Activated CD8-positive, alpha-beta T cell treated with anti-CD3 and anti-CD28 coated beads for 36 hours (primary cell): ENCODE measurements around the gene STAMBPL1. TPM values are rescaled to one million over a fixed set of nuclear protein-coding genes. Genes with fewer than 3 reads are reported as not detected.

Experiments
- ATAC-seq: fragments of 200-7000 bp; cut with Tn5 transposase; one replicate; pipeline ENCODE4 v1.10.0; 2021; ENCODE audit warnings: mild to moderate bottlenecking, moderate library complexity
- CTCF ChIA-PET: fragments of 350-600 bp; sonication (Branson Sonifier 250); formaldehyde crosslinking; loops from one replicate; lab custom pipeline; 2021; ENCODE audit warnings: antibody characterized with exemption; lab: Charles Lee
- POLR2A ChIA-PET: fragments of 350-600 bp; sonication (Branson Sonifier 250); formaldehyde crosslinking; loops from one replicate; lab custom pipeline; 2021; ENCODE audit warnings: antibody characterized with exemption; lab: Charles Lee
- DNase-seq: peaks from one replicate; pipeline ENCODE4 v3.0.0-alpha.2; 2020
- H3K27ac Mint-ChIP-seq: one replicate; pipeline ENCODE4 v1.8.0; 2021; ENCODE audit warnings: mild to moderate bottlenecking, mixed read lengths
- H3K27me3 Mint-ChIP-seq: one replicate; pipeline ENCODE4 v1.8.0; 2021; ENCODE audit warnings: mixed read lengths
- H3K36me3 Mint-ChIP-seq: one replicate; pipeline ENCODE4 v1.8.0; 2021; ENCODE audit warnings: low read depth, mixed read lengths
- H3K4me1 Mint-ChIP-seq: one replicate; pipeline ENCODE4 v1.8.0; 2021; ENCODE audit warnings: low read depth, mixed read lengths
- H3K4me3 Mint-ChIP-seq: one replicate; pipeline ENCODE4 v1.8.0; 2021; ENCODE audit warnings: mild to moderate bottlenecking, moderate library complexity, mixed read lengths
- H3K9me3 Mint-ChIP-seq: one replicate; pipeline ENCODE4 v1.8.0; 2021; ENCODE audit warnings: mixed read lengths
- CTCF ChIP-seq: fragments of 200-600 bp; IDR thresholded peaks from one replicate; pipeline ENCODE4 v1.8.0; 2022; ENCODE audit warnings: antibody characterized with exemption, mild to moderate bottlenecking
- intact Hi-C: fragments of 100-400 bp; cut with micrococcal nuclease; formaldehyde crosslinking; loops from one replicate; pipeline ENCODE4 v1.10.0; 2022
- total RNA-seq, 2 experiments: library from RNA; stranded (reverse); gene quantifications; one replicate each; pipeline ENCODE4 v1.2.3, GENCODE V29; 2021

The STAMBPL1 gene
- total RNA-seq, 2 experiments from 2014 or later, result 71.1 to 76.5 TPM

- Mint-ChIP-seq H3K36me3 (no peaks in the 10 kb centered on the region), H3K4me1 (no peaks in the 10 kb centered on the region), H3K9me3 (no peaks in the 10 kb centered on the region), H3K4me3 (no peak overlapping the region), H3K27me3 (no peaks in the 10 kb centered on the region), H3K27ac (no peak overlapping the region)
- ChIA-PET CTCF (interaction anchor here (0.8 to 1.8 kb wide), 3 partner anchors 9 to 259 kb away, joined by 3 to 4 read pairs (median 3); no protein-coding TSS in a partner anchor), POLR2A (no interaction called here)
- DNase-seq (no peak), ATAC-seq (no peak)
- no peak for TF ChIP-seq CTCF
- intact Hi-C loops, result no loop called here
Measured at GRCh38 chr10:88954458-88955083, 74.5 kb downstream of the STAMBPL1 start.

GRCh38 chr10:88957381-88957780 is 77.3 kb downstream of the STAMBPL1 start:
- intact Hi-C loops, result no loop called here
- Mint-ChIP-seq H3K27ac (no peak overlapping the region), H3K36me3 (no peaks in the 10 kb centered on the region), H3K4me3 (no peak overlapping the region), H3K27me3 (no peaks in the 10 kb centered on the region), H3K4me1 (peaks cover 18% of the 10 kb centered on the region), H3K9me3 (no peaks in the 10 kb centered on the region)
- no peak for DNase-seq
- no peak for ATAC-seq
- TF ChIP-seq CTCF, result no peak
- POLR2A ChIA-PET, result interaction anchor here (0.6 to 1.2 kb wide), 4 partner anchors 14 to 389 kb away, joined by 3 read pairs; no protein-coding TSS in a partner anchor
- CTCF ChIA-PET, result interaction anchor here (1.1 to 2.2 kb wide), 6 partner anchors 12 to 260 kb away, joined by 3 to 6 read pairs (median 4); partner anchors contain the start of gene FAS

- Mint-ChIP-seq H3K4me3 (no peak overlapping the region), H3K36me3 (no peaks in the 10 kb centered on the region), H3K27ac (no peak overlapping the region), H3K27me3 (no peaks in the 10 kb centered on the region), H3K4me1 (peaks cover 24% of the 10 kb centered on the region), H3K9me3 (no peaks in the 10 kb centered on the region)
- TF ChIP-seq CTCF, result no peak
- ChIA-PET CTCF (interaction anchor here (1.3 to 2.2 kb wide), 4 partner anchors 13 to 31 kb away, joined by 3 to 5 read pairs (median 5); partner anchors contain the start of gene FAS), POLR2A (no interaction called here)
- ATAC-seq (no peak), DNase-seq (no peak)
- intact Hi-C loops, result no loop called here
Measured at GRCh38 chr10:88958721-88959120, 78.7 kb downstream of the STAMBPL1 start.

- peaks cover 24% of the 10 kb centered on the region for H3K4me1 Mint-ChIP-seq
- intact Hi-C loops, result no loop called here
- TF ChIP-seq CTCF, result no peak
- H3K36me3 Mint-ChIP-seq, result no peaks in the 10 kb centered on the region
- H3K27me3 Mint-ChIP-seq, result no peaks in the 10 kb centered on the region
- ChIA-PET POLR2A (interaction anchor here (0.6 to 1.4 kb wide), 2 partner anchors 285 to 290 kb away, joined by 3 read pairs; partner anchors contain the start of gene LIPA), CTCF (interaction anchor here (0.8 to 1.9 kb wide), 6 partner anchors 16 to 256 kb away, joined by 3 to 9 read pairs (median 3); no protein-coding TSS in a partner anchor)
- H3K4me3 Mint-ChIP-seq, result no peak overlapping the region
- DNase-seq (no peak), ATAC-seq (peak; percentile 89)
- no peaks in the 10 kb centered on the region for H3K9me3 Mint-ChIP-seq
- H3K27ac Mint-ChIP-seq, result no peak overlapping the region
Measured at GRCh38 chr10:88960802-88961201, 80.8 kb downstream of the STAMBPL1 start.

GRCh38 chr10:88961266-88961665 is 81.2 kb downstream of the STAMBPL1 start:
- Mint-ChIP-seq H3K27ac (no peak overlapping the region), H3K27me3 (no peaks in the 10 kb centered on the region), H3K36me3 (no peaks in the 10 kb centered on the region), H3K9me3 (no peaks in the 10 kb centered on the region), H3K4me3 (no peak overlapping the region), H3K4me1 (peaks cover 24% of the 10 kb centered on the region)
- CTCF ChIA-PET, result interaction anchor here (1.3 to 1.9 kb wide), 2 partner anchors 27 to 68 kb away, joined by 7 to 9 read pairs; no protein-coding TSS in a partner anchor
- intact Hi-C loops, result no loop called here
- POLR2A ChIA-PET, result no interaction called here
- DNase-seq, result no peak
- no peak for TF ChIP-seq CTCF
- ATAC-seq, result peak; percentile 55
